ENCODE measurements around the gene MTHFD1L.

The MTHFD1L gene

DNA sequence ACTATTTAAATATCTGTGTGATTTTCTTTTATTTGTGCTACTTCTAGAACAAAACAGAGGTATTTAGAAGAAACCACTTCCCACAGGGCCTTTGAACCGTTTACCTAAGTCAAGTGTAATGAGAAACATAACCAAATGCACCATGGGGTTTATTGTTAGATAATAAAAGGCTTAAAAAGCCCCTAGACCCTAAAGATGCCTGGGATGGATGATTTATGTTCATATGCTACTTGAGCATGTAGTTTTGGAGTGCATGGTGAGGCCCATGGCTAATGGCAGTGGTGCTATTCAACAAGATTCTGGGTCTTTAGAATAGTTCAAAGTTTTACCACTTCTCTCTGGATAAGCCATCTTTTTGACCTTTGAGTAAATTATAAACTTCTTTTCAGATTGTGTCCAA, 65.9 kb downstream of the MTHFD1L start:
- Histone ChIP-seq H3K27me3 (ENCODE audit: insufficient read depth, low read depth) (no peaks in the 10 kb centered on the region), H3K79me2 (ENCODE audit: insufficient read depth, low read depth) (no peaks in the 10 kb centered on the region), H3K4me3 (IDR thresholded peaks at IDR 0.05; ENCODE audit: insufficient read depth, low read depth, low read length) (no peak overlapping the region), H3K4me2 (no peak overlapping the region), H3K27ac (no peak overlapping the region), H3K36me3 (ENCODE audit: insufficient read depth) (no peaks in the 10 kb centered on the region; the same call in 1 of the 2 replicates), H3K9ac (no peak overlapping the region), H3K4me1 (ENCODE audit: low read depth, poor library complexity, severe bottlenecking) (no peaks in the 10 kb centered on the region), H4K20me1 (ENCODE audit: insufficient read depth) (no peaks in the 10 kb centered on the region), H2AFZ (ENCODE audit: low read depth) (no peak overlapping the region)
- TF ChIP-seq, protein P1, sequence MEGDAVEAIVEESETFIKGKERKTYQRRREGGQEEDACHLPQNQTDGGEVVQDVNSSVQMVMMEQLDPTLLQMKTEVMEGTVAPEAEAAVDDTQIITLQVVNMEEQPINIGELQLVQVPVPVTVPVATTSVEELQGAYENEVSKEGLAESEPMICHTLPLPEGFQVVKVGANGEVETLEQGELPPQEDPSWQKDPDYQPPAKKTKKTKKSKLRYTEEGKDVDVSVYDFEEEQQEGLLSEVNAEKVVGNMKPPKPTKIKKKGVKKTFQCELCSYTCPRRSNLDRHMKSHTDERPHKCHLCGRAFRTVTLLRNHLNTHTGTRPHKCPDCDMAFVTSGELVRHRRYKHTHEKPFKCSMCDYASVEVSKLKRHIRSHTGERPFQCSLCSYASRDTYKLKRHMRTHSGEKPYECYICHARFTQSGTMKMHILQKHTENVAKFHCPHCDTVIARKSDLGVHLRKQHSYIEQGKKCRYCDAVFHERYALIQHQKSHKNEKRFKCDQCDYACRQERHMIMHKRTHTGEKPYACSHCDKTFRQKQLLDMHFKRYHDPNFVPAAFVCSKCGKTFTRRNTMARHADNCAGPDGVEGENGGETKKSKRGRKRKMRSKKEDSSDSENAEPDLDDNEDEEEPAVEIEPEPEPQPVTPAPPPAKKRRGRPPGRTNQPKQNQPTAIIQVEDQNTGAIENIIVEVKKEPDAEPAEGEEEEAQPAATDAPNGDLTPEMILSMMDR (conservative IDR thresholded peaks at IDR 0.05; ENCODE audit: low read depth, low read length), result no peak

DNA sequence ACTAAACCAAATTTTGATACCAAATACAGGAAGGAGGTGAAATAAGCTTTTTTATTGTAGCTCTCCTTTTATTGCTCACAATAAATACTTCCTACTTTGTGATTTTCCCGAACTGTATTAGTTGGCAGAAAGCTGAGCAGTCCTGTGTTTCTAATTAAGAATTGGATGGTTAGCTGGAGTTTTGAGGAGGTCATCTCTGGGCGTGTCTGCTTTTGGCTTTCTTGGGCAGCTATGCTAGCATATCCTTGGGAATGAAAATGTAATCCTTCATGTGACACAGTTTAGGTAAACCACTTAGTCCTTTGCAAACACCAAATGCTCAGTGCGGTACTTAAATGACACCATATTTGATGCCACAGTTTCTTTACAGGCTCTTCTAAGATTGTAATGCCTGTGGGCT, 67.5 kb downstream of the MTHFD1L start:
- Histone ChIP-seq H3K9ac (no peak overlapping the region), H3K4me3 (IDR thresholded peaks at IDR 0.05; ENCODE audit: insufficient read depth, low read depth, low read length) (no peak overlapping the region), H4K20me1 (ENCODE audit: insufficient read depth) (no peaks in the 10 kb centered on the region), H2AFZ (ENCODE audit: low read depth) (no peak overlapping the region), H3K36me3 (ENCODE audit: insufficient read depth) (no peaks in the 10 kb centered on the region), H3K27ac (no peak overlapping the region), H3K79me2 (ENCODE audit: insufficient read depth, low read depth) (no peaks in the 10 kb centered on the region), H3K27me3 (ENCODE audit: insufficient read depth, low read depth) (no peaks in the 10 kb centered on the region), H3K4me1 (ENCODE audit: low read depth, poor library complexity, severe bottlenecking) (no peaks in the 10 kb centered on the region), H3K4me2 (no peak overlapping the region)
- TF ChIP-seq, protein P1 (conservative IDR thresholded peaks at IDR 0.05; ENCODE audit: low read depth, low read length), result no peak

DNA sequence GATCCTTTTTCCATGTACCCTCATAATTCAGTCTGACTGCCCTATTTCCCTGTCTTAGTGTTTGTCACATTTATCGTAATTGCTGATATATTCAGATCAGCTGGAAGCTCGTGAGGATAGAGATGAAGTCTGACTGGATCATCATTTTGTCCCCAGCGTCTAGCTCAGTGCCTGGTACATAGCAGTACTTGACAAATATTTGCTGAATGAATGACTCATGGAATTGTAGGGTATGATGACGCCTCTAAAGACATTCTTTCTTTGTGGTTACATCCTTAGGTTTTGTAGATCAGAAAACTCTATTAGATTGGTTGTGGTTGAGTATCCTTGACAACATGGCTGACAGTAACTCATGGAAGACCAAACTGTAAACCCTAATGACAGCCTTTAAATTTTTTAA, 68.9 kb downstream of the MTHFD1L start:
- H4K20me1 ChIP-seq (ENCODE audit: insufficient read depth), result no peaks in the 10 kb centered on the region
- H3K4me3 ChIP-seq (IDR thresholded peaks at IDR 0.05; ENCODE audit: insufficient read depth, low read depth, low read length), result no peak overlapping the region
- H2AFZ ChIP-seq (ENCODE audit: low read depth), result no peak overlapping the region
- H3K4me1 ChIP-seq (ENCODE audit: low read depth, poor library complexity, severe bottlenecking), result no peaks in the 10 kb centered on the region
- H3K9ac ChIP-seq, result no peak overlapping the region
- no peak overlapping the region for H3K27ac ChIP-seq
- TF ChIP-seq, protein P1 (conservative IDR thresholded peaks at IDR 0.05; ENCODE audit: low read depth, low read length), result no peak
- H3K36me3 ChIP-seq (ENCODE audit: insufficient read depth), result no peaks in the 10 kb centered on the region
- no peak overlapping the region for H3K4me2 ChIP-seq
- H3K27me3 ChIP-seq (ENCODE audit: insufficient read depth, low read depth), result no peaks in the 10 kb centered on the region
- no peaks in the 10 kb centered on the region for H3K79me2 ChIP-seq (ENCODE audit: insufficient read depth, low read depth)

DNA sequence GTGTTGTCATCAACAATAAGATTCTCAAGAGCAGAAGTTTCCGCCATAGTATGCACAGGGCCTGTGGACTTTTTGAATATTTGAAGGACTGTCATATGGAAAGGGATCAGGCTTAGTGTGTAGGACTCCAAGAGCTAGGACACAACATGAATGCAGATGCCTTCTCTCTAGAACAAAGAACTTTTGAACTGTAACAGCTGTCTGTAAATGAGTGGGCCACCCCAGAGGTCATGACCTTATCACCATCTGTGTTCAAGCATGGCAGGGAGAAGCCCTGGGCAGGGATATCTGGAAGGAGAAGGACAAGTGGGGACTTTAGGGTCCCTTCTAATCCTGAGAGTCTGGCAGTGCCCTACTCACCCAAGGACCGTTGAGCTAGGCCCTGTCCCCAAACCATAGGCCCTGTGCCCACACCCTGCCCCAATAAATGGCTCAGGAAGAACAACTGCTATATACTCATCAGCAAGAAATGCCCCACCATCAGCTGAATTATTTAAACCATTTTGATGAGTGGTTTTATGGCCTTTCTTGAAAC, 70.6 kb downstream of the MTHFD1L start:
- H3K79me2 ChIP-seq (ENCODE audit: insufficient read depth, low read depth), result no peaks in the 10 kb centered on the region
- H3K4me1 ChIP-seq (ENCODE audit: low read depth, poor library complexity, severe bottlenecking), result no peaks in the 10 kb centered on the region
- no peaks in the 10 kb centered on the region for H3K36me3 ChIP-seq (ENCODE audit: insufficient read depth)
- TF ChIP-seq, protein P1 (conservative IDR thresholded peaks at IDR 0.05; ENCODE audit: low read depth, low read length), result no peak
- no peaks in the 10 kb centered on the region for H4K20me1 ChIP-seq (ENCODE audit: insufficient read depth)
- no peaks in the 10 kb centered on the region for H3K27me3 ChIP-seq (ENCODE audit: insufficient read depth, low read depth)
- H3K27ac ChIP-seq, result no peak overlapping the region
- no peak overlapping the region for H2AFZ ChIP-seq (ENCODE audit: low read depth)
- no peak overlapping the region for H3K4me2 ChIP-seq
- H3K9ac ChIP-seq, result no peak overlapping the region
- H3K4me3 ChIP-seq (IDR thresholded peaks at IDR 0.05; ENCODE audit: insufficient read depth, low read depth, low read length), result no peak overlapping the region

Data from KMS-11 (cell line).